Measurements from ENCODE around the gene BBIP1. TPM values are rescaled to one million over a fixed set of nuclear protein-coding genes. Genes with fewer than 3 reads are reported as not detected.

The BBIP1 gene
- total and polyA plus RNA-seq, 2 experiments from 2014 or later, result 14.8 to 56.5 TPM

DNA sequence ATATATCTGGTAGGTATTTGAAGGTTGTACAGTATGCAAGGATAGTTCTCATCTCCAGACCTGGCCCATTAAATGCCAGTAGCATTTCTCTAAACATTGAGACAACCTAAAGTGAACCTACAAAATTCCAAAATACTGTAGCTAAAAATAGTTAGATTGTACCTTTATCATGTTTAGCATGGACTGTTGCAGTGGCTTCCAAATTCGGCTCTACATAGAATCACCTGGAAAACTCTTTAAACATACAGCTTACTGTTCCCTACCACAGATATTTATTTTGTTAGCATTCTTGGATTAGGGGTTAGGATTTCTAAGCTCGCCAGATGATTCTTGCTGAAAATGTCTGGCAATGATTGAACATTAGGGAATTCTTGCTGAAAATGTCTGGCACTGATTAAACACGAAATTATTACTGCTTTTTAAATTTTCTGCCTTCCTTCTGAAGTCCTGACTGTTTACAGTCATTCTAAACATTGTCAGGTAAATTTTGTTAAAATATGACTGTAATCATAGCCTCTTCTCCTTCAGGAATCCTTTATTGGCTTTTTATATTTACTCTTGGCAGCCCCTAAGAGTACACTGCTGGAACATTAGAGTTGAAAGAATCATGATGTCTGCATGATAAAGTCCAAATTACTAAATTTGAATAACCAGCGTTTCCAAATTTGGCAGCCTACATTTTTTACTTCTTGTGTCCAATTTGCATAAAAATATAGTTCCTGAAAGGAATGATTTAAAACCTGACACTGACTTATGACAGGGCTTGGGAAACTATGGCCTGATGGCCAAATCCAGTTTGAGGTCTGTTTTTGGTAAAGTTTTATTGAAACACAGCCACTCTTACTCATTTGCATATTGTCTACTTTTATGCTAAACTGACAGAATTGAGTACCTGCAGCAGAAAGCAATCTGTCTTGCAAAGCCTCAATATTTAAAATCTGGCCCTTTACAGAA lies 40.7 kb upstream of the BBIP1 start (continued):
- TF ChIP-seq, protein P1, sequence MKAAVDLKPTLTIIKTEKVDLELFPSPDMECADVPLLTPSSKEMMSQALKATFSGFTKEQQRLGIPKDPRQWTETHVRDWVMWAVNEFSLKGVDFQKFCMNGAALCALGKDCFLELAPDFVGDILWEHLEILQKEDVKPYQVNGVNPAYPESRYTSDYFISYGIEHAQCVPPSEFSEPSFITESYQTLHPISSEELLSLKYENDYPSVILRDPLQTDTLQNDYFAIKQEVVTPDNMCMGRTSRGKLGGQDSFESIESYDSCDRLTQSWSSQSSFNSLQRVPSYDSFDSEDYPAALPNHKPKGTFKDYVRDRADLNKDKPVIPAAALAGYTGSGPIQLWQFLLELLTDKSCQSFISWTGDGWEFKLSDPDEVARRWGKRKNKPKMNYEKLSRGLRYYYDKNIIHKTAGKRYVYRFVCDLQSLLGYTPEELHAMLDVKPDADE (IDR thresholded peaks at IDR 0.05), result no peak
- TF ChIP-seq, protein P2, sequence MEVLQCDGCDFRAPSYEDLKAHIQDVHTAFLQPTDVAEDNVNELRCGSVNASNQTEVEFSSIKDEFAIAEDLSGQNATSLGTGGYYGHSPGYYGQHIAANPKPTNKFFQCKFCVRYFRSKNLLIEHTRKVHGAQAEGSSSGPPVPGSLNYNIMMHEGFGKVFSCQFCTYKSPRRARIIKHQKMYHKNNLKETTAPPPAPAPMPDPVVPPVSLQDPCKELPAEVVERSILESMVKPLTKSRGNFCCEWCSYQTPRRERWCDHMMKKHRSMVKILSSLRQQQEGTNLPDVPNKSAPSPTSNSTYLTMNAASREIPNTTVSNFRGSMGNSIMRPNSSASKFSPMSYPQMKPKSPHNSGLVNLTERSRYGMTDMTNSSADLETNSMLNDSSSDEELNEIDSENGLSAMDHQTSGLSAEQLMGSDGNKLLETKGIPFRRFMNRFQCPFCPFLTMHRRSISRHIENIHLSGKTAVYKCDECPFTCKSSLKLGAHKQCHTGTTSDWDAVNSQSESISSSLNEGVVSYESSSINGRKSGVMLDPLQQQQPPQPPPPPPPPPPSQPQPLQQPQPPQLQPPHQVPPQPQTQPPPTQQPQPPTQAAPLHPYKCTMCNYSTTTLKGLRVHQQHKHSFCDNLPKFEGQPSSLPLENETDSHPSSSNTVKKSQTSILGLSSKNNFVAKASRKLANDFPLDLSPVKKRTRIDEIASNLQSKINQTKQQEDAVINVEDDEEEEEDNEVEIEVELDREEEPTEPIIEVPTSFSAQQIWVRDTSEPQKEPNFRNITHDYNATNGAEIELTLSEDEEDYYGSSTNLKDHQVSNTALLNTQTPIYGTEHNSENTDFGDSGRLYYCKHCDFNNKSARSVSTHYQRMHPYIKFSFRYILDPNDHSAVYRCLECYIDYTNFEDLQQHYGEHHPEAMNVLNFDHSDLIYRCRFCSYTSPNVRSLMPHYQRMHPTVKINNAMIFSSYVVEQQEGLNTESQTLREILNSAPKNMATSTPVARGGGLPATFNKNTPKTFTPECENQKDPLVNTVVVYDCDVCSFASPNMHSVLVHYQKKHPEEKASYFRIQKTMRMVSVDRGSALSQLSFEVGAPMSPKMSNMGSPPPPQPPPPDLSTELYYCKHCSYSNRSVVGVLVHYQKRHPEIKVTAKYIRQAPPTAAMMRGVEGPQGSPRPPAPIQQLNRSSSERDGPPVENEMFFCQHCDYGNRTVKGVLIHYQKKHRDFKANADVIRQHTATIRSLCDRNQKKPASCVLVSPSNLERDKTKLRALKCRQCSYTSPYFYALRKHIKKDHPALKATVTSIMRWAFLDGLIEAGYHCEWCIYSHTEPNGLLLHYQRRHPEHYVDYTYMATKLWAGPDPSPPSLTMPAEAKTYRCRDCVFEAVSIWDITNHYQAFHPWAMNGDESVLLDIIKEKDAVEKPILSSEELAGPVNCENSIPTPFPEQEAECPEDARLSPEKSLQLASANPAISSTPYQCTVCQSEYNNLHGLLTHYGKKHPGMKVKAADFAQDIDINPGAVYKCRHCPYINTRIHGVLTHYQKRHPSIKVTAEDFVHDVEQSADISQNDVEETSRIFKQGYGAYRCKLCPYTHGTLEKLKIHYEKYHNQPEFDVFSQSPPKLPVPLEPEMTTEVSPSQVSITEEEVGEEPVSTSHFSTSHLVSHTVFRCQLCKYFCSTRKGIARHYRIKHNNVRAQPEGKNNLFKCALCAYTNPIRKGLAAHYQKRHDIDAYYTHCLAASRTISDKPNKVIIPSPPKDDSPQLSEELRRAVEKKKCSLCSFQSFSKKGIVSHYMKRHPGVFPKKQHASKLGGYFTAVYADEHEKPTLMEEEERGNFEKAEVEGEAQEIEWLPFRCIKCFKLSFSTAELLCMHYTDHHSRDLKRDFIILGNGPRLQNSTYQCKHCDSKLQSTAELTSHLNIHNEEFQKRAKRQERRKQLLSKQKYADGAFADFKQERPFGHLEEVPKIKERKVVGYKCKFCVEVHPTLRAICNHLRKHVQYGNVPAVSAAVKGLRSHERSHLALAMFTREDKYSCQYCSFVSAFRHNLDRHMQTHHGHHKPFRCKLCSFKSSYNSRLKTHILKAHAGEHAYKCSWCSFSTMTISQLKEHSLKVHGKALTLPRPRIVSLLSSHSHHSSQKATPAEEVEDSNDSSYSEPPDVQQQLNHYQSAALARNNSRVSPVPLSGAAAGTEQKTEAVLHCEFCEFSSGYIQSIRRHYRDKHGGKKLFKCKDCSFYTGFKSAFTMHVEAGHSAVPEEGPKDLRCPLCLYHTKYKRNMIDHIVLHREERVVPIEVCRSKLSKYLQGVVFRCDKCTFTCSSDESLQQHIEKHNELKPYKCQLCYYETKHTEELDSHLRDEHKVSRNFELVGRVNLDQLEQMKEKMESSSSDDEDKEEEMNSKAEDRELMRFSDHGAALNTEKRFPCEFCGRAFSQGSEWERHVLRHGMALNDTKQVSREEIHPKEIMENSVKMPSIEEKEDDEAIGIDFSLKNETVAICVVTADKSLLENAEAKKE (CRISPR knock-in tag; IDR thresholded peaks at IDR 0.05), result no peak
- no peak for TF ChIP-seq POLR2AphosphoS5 (IDR thresholded peaks at IDR 0.05; ENCODE audit: low read depth)

DNA sequence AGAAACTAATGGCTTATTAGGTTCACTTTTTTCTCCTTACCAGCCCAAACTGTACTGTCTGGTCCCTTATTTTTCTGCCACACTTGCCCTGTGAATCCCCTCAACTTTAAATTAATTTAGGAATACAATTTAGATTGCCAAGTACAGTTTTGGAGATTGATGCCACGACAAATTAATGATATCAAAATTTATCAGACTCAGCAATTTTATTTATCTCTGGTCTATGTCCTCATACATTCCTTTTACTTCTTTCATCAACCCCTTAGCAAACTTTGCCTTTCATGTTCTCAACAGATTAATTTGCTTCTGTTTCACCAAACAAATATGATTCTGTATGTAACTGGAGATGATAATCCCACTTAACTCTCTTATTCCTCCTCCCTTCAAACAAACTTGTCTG lies 38.6 kb upstream of the BBIP1 start:
- Histone ChIP-seq H3K27me3 (ENCODE audit: insufficient read depth) (no peaks in the 10 kb centered on the region), H3K27ac (ENCODE audit: low read depth) (no peak overlapping the region), H3K4me1 (ENCODE audit: insufficient read depth) (peaks cover 9% of the 10 kb centered on the region), H3F3A (replicated peaks; ENCODE audit: low read depth) (no peaks in the 10 kb centered on the region), H3K79me2 (replicated peaks; ENCODE audit: insufficient read depth) (peaks cover 99% of the 10 kb centered on the region), H3K36me3 (ENCODE audit: insufficient read depth) (no peaks in the 10 kb centered on the region), H2AFZ (no peak overlapping the region), H3K4me3 (no peak overlapping the region), H4K20me1 (replicated peaks; ENCODE audit: insufficient read depth) (peaks cover 22% of the 10 kb centered on the region; the same call in 1 of the 2 replicates), H3K9me2 (ENCODE audit: insufficient read depth) (no peaks in the 10 kb centered on the region), H3K4me2 (no peak overlapping the region)
- Mint-ChIP-seq H3K9me3 (peaks cover 2% of the 10 kb centered on the region; the same call in 1 of the 3 replicates), H3K36me3 (ENCODE audit: low read depth) (peaks cover 2% of the 10 kb centered on the region; the same call in 2 of the 3 replicates), H3K27me3 (ENCODE audit: insufficient read depth, low read depth, poor library complexity) (peaks cover 4% of the 10 kb centered on the region), H3K27ac (no peak overlapping the region), H3K4me1 (no peaks in the 10 kb centered on the region; the same call in 1 of the 3 replicates), H3K4me3 (no peak overlapping the region)
- no peak for ATAC-seq
- DNase-seq (ENCODE audit: low spot score), result no peak
- TF ChIP-seq, protein P3, sequence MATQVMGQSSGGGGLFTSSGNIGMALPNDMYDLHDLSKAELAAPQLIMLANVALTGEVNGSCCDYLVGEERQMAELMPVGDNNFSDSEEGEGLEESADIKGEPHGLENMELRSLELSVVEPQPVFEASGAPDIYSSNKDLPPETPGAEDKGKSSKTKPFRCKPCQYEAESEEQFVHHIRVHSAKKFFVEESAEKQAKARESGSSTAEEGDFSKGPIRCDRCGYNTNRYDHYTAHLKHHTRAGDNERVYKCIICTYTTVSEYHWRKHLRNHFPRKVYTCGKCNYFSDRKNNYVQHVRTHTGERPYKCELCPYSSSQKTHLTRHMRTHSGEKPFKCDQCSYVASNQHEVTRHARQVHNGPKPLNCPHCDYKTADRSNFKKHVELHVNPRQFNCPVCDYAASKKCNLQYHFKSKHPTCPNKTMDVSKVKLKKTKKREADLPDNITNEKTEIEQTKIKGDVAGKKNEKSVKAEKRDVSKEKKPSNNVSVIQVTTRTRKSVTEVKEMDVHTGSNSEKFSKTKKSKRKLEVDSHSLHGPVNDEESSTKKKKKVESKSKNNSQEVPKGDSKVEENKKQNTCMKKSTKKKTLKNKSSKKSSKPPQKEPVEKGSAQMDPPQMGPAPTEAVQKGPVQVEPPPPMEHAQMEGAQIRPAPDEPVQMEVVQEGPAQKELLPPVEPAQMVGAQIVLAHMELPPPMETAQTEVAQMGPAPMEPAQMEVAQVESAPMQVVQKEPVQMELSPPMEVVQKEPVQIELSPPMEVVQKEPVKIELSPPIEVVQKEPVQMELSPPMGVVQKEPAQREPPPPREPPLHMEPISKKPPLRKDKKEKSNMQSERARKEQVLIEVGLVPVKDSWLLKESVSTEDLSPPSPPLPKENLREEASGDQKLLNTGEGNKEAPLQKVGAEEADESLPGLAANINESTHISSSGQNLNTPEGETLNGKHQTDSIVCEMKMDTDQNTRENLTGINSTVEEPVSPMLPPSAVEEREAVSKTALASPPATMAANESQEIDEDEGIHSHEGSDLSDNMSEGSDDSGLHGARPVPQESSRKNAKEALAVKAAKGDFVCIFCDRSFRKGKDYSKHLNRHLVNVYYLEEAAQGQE (IDR thresholded peaks at IDR 0.05; ENCODE audit: unreplicated experiment), result no peak
- no peak for TF ChIP-seq CTCF (conservative IDR thresholded peaks at IDR 0.05; ENCODE audit: low read depth in 2 of 2)
- TF ChIP-seq STAT1 (IDR thresholded peaks at IDR 0.05; ENCODE audit: unreplicated experiment), result no peak
- no peak for TF ChIP-seq POLR2AphosphoS5 (IDR thresholded peaks at IDR 0.05; ENCODE audit: low read depth)
- no peak for TF ChIP-seq ZNF114 (CRISPR knock-in tag; IDR thresholded peaks at IDR 0.05)
- no peak for TF ChIP-seq CREB1 (CRISPR knock-in tag; IDR thresholded peaks at IDR 0.05; ENCODE audit: low read depth)

Data from GM23338 (cell line).